Measurements from ENCODE around the gene NTN3. TPM values are rescaled to one million over a fixed set of nuclear protein-coding genes. Genes with fewer than 3 reads are reported as not detected.
A peak's percentile ranks its signal among the peaks of the same experiment; 100 is the strongest.
"Not testable (repeated sequence)": the region's sequence is repeated elsewhere in the genome, so short reads cannot be mapped to it uniquely, and the experiment has no call there.

Gene NTN3
- total and polyA plus RNA-seq, 7 experiments from 2014 or later: not detected

- Mint-ChIP-seq H3K4me3 (no peak overlapping the region), H3K27me3 (no peaks in the 10 kb centered on the region), H3K36me3 (peaks cover 0 to 33% (median 0%) of the 10 kb centered on the region in 5 donors), H3K9me3 (no peaks in the 10 kb centered on the region), H3K4me1 (peaks cover 0 to 13% (median 6%) of the 10 kb centered on the region in 7 donors), H3K27ac (no peak overlapping the region)
- CTCF ChIA-PET: no interaction called here
- POLR2A ChIA-PET: no interaction called here
- Histone ChIP-seq H3K36me3 (ENCODE audit: control insufficient read depth in 2 of 3, insufficient read depth in 3 of 3, low read length in 3 of 3) (peaks cover 0 to 21% (median 0%) of the 10 kb centered on the region in 3 experiments), H3K4me1 (ENCODE audit: control insufficient read depth in 2 of 2, insufficient read depth in 2 of 2, low read length in 2 of 2) (no peaks in the 10 kb centered on the region), H3K9me3 (ENCODE audit: control insufficient read depth in 2 of 3, low read length in 3 of 3) (no peaks in the 10 kb centered on the region), H3K27me3 (ENCODE audit: control insufficient read depth in 2 of 2, insufficient read depth in 2 of 2, low read length in 2 of 2) (no peaks in the 10 kb centered on the region), H3K4me3 (ENCODE audit: low read length) (no peak overlapping the region), H3K27ac (ENCODE audit: low read depth, low read length) (no peak overlapping the region)
- ATAC-seq (no peak), DNase-seq (no peak)
- intact Hi-C loops (cut with micrococcal nuclease): no loop called here
These were observed 33.0 kb upstream of the NTN3 start for GRCh38 chr16:2438121-2438520.

- Mint-ChIP-seq H3K27ac (peak overlapping the region in 2 of 9 donors; percentile 45 to 70), H3K27me3 (no peaks in the 10 kb centered on the region), H3K36me3 (peaks cover 0 to 30% (median 0%) of the 10 kb centered on the region in 5 donors), H3K9me3 (no peaks in the 10 kb centered on the region), H3K4me3 (no peak overlapping the region), H3K4me1 (peaks cover 0 to 11% (median 6%) of the 10 kb centered on the region in 7 donors)
- no peak overlapping the region for H3K4me3 ChIP-seq (ENCODE audit: low read length)
- ATAC-seq (no peak), DNase-seq (no peak)
- H3K27me3 ChIP-seq (ENCODE audit: control insufficient read depth in 2 of 2, insufficient read depth in 2 of 2, low read length in 2 of 2): no peaks in the 10 kb centered on the region
- H3K27ac ChIP-seq (ENCODE audit: low read depth, low read length): no peak overlapping the region
- no peaks in the 10 kb centered on the region for H3K9me3 ChIP-seq (ENCODE audit: control insufficient read depth in 2 of 3, low read length in 3 of 3)
- H3K36me3 ChIP-seq (ENCODE audit: control insufficient read depth in 2 of 3, insufficient read depth in 3 of 3, low read length in 3 of 3): peaks cover 0 to 20% (median 0%) of the 10 kb centered on the region in 3 experiments
- ChIA-PET POLR2A (interaction anchor here (0.7 kb wide), 1 partner anchor 10 kb away, joined by 3 read pairs; no protein-coding TSS in a partner anchor), CTCF (interaction anchor here (1.2 kb wide), 1 partner anchor 60 kb away, joined by 3 read pairs; no protein-coding TSS in a partner anchor)
- H3K4me1 ChIP-seq (ENCODE audit: control insufficient read depth in 2 of 2, insufficient read depth in 2 of 2, low read length in 2 of 2): no peaks in the 10 kb centered on the region
- intact Hi-C loops (cut with micrococcal nuclease): no loop called here
These were observed 31.5 kb upstream of the NTN3 start for GRCh38 chr16:2439598-2439997.

- Mint-ChIP-seq H3K4me1 (peaks cover 0 to 11% (median 6%) of the 10 kb centered on the region in 7 donors), H3K36me3 (peaks cover 0 to 23% (median 0%) of the 10 kb centered on the region in 5 donors), H3K27ac (peak overlapping the region in 1 of 9 donors; percentile 38)
- ATAC-seq; H3K9me3 ChIP-seq (ENCODE audit: control insufficient read depth in 2 of 3, low read length in 3 of 3); intact Hi-C loops (cut with micrococcal nuclease); H3K27me3 ChIP-seq (ENCODE audit: control insufficient read depth in 2 of 2, insufficient read depth in 2 of 2, low read length in 2 of 2); H3K27ac ChIP-seq (ENCODE audit: low read depth, low read length); H3K27me3 Mint-ChIP-seq; H3K9me3 Mint-ChIP-seq; H3K4me3 ChIP-seq (ENCODE audit: low read length); H3K4me3 Mint-ChIP-seq; H3K4me1 ChIP-seq (ENCODE audit: control insufficient read depth in 2 of 2, insufficient read depth in 2 of 2, low read length in 2 of 2); DNase-seq: not testable (repeated sequence)
- CTCF ChIA-PET: interaction anchor here (1.2 kb wide), 1 partner anchor 11 kb away, joined by 6 read pairs; no protein-coding TSS in a partner anchor
- H3K36me3 ChIP-seq (ENCODE audit: control insufficient read depth in 2 of 3, insufficient read depth in 3 of 3, low read length in 3 of 3): peaks cover 0 to 28% (median 0%) of the 10 kb centered on the region in 3 experiments
- POLR2A ChIA-PET: interaction anchor here (0.7 kb wide), 1 partner anchor 14 kb away, joined by 4 read pairs; no protein-coding TSS in a partner anchor
These were observed 29.8 kb upstream of the NTN3 start for GRCh38 chr16:2441143-2441804.

- Histone ChIP-seq H3K9me3 (ENCODE audit: control insufficient read depth in 2 of 3, low read length in 3 of 3) (no peaks in the 10 kb centered on the region), H3K36me3 (ENCODE audit: control insufficient read depth in 2 of 3, insufficient read depth in 3 of 3, low read length in 3 of 3) (peaks cover 0 to 24% (median 0%) of the 10 kb centered on the region in 3 experiments), H3K27ac (ENCODE audit: low read depth, low read length) (no peak overlapping the region), H3K4me3 (ENCODE audit: low read length) (no peak overlapping the region), H3K27me3 (ENCODE audit: control insufficient read depth in 2 of 2, insufficient read depth in 2 of 2, low read length in 2 of 2) (no peaks in the 10 kb centered on the region), H3K4me1 (ENCODE audit: control insufficient read depth in 2 of 2, insufficient read depth in 2 of 2, low read length in 2 of 2) (no peaks in the 10 kb centered on the region)
- ChIA-PET CTCF (no interaction called here), POLR2A (interaction anchor here (0.6 to 1.0 kb wide), 2 partner anchors 14 to 89 kb away, joined by 3 to 4 read pairs; partner anchors contain the start of gene CCNF)
- no peaks in the 10 kb centered on the region for H3K9me3 Mint-ChIP-seq
- ATAC-seq (no peak), DNase-seq (no peak)
- no peaks in the 10 kb centered on the region for H3K27me3 Mint-ChIP-seq
- intact Hi-C loops (cut with micrococcal nuclease): loop anchor here in 1 of 2 donors (1.0 kb wide), 1 partner anchor 14 kb away; the partner anchor contains the start of gene CCNF
- peaks cover 0 to 11% (median 6%) of the 10 kb centered on the region in 7 donors for H3K4me1 Mint-ChIP-seq
- H3K4me3 Mint-ChIP-seq: no peak overlapping the region
- no peak overlapping the region for H3K27ac Mint-ChIP-seq
- peaks cover 0 to 25% (median 0%) of the 10 kb centered on the region in 5 donors for H3K36me3 Mint-ChIP-seq
These were observed 27.5 kb upstream of the NTN3 start for GRCh38 chr16:2443555-2443954.

GRCh38 chr16:2447920-2448583, 23.0 kb upstream of the NTN3 start:
- Mint-ChIP-seq H3K27ac (peak overlapping the region in 1 of 9 donors; percentile 80), H3K27me3 (no peaks in the 10 kb centered on the region), H3K4me3 (no peak overlapping the region), H3K4me1 (no peaks in the 10 kb centered on the region), H3K36me3 (peaks cover 0 to 35% (median 4%) of the 10 kb centered on the region in 5 donors), H3K9me3 (no peaks in the 10 kb centered on the region)
- no peaks in the 10 kb centered on the region for H3K4me1 ChIP-seq (ENCODE audit: control insufficient read depth in 2 of 2, insufficient read depth in 2 of 2, low read length in 2 of 2)
- ChIA-PET POLR2A (no interaction called here), CTCF (no interaction called here)
- intact Hi-C loops (cut with micrococcal nuclease): no loop called here
- no peak overlapping the region for H3K27ac ChIP-seq (ENCODE audit: low read depth, low read length)
- peaks cover 0 to 36% (median 0%) of the 10 kb centered on the region in 3 experiments for H3K36me3 ChIP-seq (ENCODE audit: control insufficient read depth in 2 of 3, insufficient read depth in 3 of 3, low read length in 3 of 3)
- H3K4me3 ChIP-seq (ENCODE audit: low read length): no peak overlapping the region
- H3K27me3 ChIP-seq (ENCODE audit: control insufficient read depth in 2 of 2, insufficient read depth in 2 of 2, low read length in 2 of 2): no peaks in the 10 kb centered on the region
- ATAC-seq (no peak), DNase-seq (no peak)
- H3K9me3 ChIP-seq (ENCODE audit: control insufficient read depth in 2 of 3, low read length in 3 of 3): no peaks in the 10 kb centered on the region

GRCh38 chr16:2449118-2449517, 22.0 kb upstream of the NTN3 start:
- Mint-ChIP-seq H3K4me1 (no peaks in the 10 kb centered on the region), H3K9me3 (no peaks in the 10 kb centered on the region), H3K36me3 (peaks cover 4 to 40% (median 5%) of the 10 kb centered on the region in 5 donors), H3K27ac (no peak overlapping the region), H3K4me3 (no peak overlapping the region), H3K27me3 (no peaks in the 10 kb centered on the region)
- Histone ChIP-seq H3K9me3 (ENCODE audit: control insufficient read depth in 2 of 3, low read length in 3 of 3) (no peaks in the 10 kb centered on the region), H3K4me1 (ENCODE audit: control insufficient read depth in 2 of 2, insufficient read depth in 2 of 2, low read length in 2 of 2) (no peaks in the 10 kb centered on the region), H3K27me3 (ENCODE audit: control insufficient read depth in 2 of 2, insufficient read depth in 2 of 2, low read length in 2 of 2) (no peaks in the 10 kb centered on the region), H3K27ac (ENCODE audit: low read depth, low read length) (no peak overlapping the region), H3K4me3 (ENCODE audit: low read length) (no peak overlapping the region), H3K36me3 (ENCODE audit: control insufficient read depth in 2 of 3, insufficient read depth in 3 of 3, low read length in 3 of 3) (peaks cover 0 to 36% (median 0%) of the 10 kb centered on the region in 3 experiments)
- ATAC-seq (no peak), DNase-seq (no peak)
- ChIA-PET POLR2A (no interaction called here), CTCF (no interaction called here)
- intact Hi-C loops (cut with micrococcal nuclease): no loop called here

Data from naive thymus-derived CD4-positive, alpha-beta T cell (primary cell).